Liver (tissue), 9 donors: ENCODE measurements around the gene FAM193A. TPM values are rescaled to one million over a fixed set of nuclear protein-coding genes. Genes with fewer than 3 reads are reported as not detected.
A peak's percentile ranks its signal among the peaks of the same experiment; 100 is the strongest.

Experiments used
- DNase-seq: peaks from one replicate; pipeline ENCODE4 v3.0.0-alpha.2; 2017; ENCODE audit warnings: low spot score
- H3K27ac ChIP-seq, 2 donors: one replicate each; pipeline ENCODE4 v1.7.0; 2013; ENCODE audit warnings: inconsistent platforms in 2 of 2, low read length in 2 of 2, control low read depth in 1 of 2, low read depth in 1 of 2, mild to moderate bottlenecking in 1 of 2
- H3K27me3 ChIP-seq, 4 donors: one replicate each; pipeline versions ENCODE4 v1.6.1 to v1.7.0; 2013; ENCODE audit warnings: low read length in 3 of 4, inconsistent platforms in 1 of 4, mild to moderate bottlenecking in 1 of 4, moderate library complexity in 1 of 4; ENCODE audit not compliant: control insufficient read depth in 4 of 4, insufficient read depth in 4 of 4
- H3K36me3 ChIP-seq, 4 donors: one replicate each; pipeline versions ENCODE4 v1.6.1 to v1.7.0; 2013; ENCODE audit warnings: low read length in 3 of 4, mild to moderate bottlenecking in 3 of 4, low read depth in 1 of 4, moderate library complexity in 1 of 4; ENCODE audit not compliant: control insufficient read depth in 4 of 4, insufficient read depth in 3 of 4
- H3K4me1 ChIP-seq, 4 donors: one replicate each; pipeline versions ENCODE4 v1.6.1 to v1.7.0; 2013; ENCODE audit warnings: low read length in 3 of 4, mild to moderate bottlenecking in 3 of 4, moderate library complexity in 1 of 4; ENCODE audit not compliant: control insufficient read depth in 4 of 4, insufficient read depth in 4 of 4
- H3K4me3 ChIP-seq, 3 donors: one replicate each; pipeline versions ENCODE4 v1.6.1 to v1.7.0; 2013; ENCODE audit warnings: low read length in 3 of 3, control low read depth in 1 of 3, low read depth in 1 of 3, mild to moderate bottlenecking in 1 of 3
- H3K9ac ChIP-seq, 2 donors: one replicate each; pipeline ENCODE4 v1.7.0; 2013; ENCODE audit warnings: low read length in 2 of 2, mild to moderate bottlenecking in 2 of 2, moderate library complexity in 2 of 2, control low read depth in 1 of 2, low read depth in 1 of 2
- H3K9me3 ChIP-seq, 4 donors: one replicate each; pipeline versions ENCODE4 v1.6.1 to v1.7.0; 2013; ENCODE audit warnings: low read length in 3 of 4; ENCODE audit not compliant: control insufficient read depth in 4 of 4
- ATF3 ChIP-seq: IDR thresholded peaks from 2 replicates; pipeline ENCODE4 v1.6.1; 2016; ENCODE audit warnings: antibody characterized with exemption
- CTCF ChIP-seq: fragments of 150-350 bp; IDR thresholded peaks from 2 replicates; pipeline ENCODE4 v1.5.1; 2017; ENCODE audit warnings: improper control_type of control experiment, low read depth, low read length; ENCODE audit not compliant: missing input control
- EGR1 ChIP-seq, 2 donors: IDR thresholded peaks; 2 replicates each; pipeline ENCODE4 v1.6.1; 2016 to 2018; ENCODE audit warnings: antibody characterized with exemption in 2 of 2, low read depth in 2 of 2
- FOXA1 ChIP-seq: IDR thresholded peaks from 2 replicates; pipeline ENCODE4 v1.6.1; 2016; ENCODE audit warnings: antibody characterized with exemption
- FOXA2 ChIP-seq: IDR thresholded peaks from 2 replicates; pipeline ENCODE4 v1.6.1; 2016; ENCODE audit warnings: antibody characterized with exemption
- GABPA ChIP-seq, 2 donors: IDR thresholded peaks in 1 of 2; conservative IDR thresholded peaks in 1 of 2; 2 replicates each; pipeline ENCODE4 v1.6.1; 2016; ENCODE audit warnings: antibody characterized with exemption in 2 of 2, mild to moderate bottlenecking in 1 of 2, moderate library complexity in 1 of 2
- HNF4A ChIP-seq, 2 donors: conservative IDR thresholded peaks; 2 replicates each; pipeline ENCODE4 v1.6.1; 2016; ENCODE audit warnings: antibody characterized with exemption in 2 of 2, mild to moderate bottlenecking in 2 of 2
- HNF4G ChIP-seq: IDR thresholded peaks from 2 replicates; pipeline ENCODE4 v1.6.1; 2016; ENCODE audit warnings: antibody characterized with exemption
- JUND ChIP-seq, 2 donors: IDR thresholded peaks; 2 replicates each; pipeline ENCODE4 v1.6.1; 2016; ENCODE audit warnings: antibody characterized with exemption in 2 of 2
- NR2F2 ChIP-seq: IDR thresholded peaks from 2 replicates; pipeline ENCODE4 v1.6.1; 2016; ENCODE audit warnings: antibody characterized with exemption
- RAD21 ChIP-seq, 2 donors: IDR thresholded peaks; 2 replicates each; pipeline ENCODE4 v1.6.1; 2016; ENCODE audit warnings: antibody characterized with exemption in 2 of 2, mild to moderate bottlenecking in 2 of 2
- RXRA ChIP-seq, 2 donors: IDR thresholded peaks; 2 replicates each; pipeline ENCODE4 v1.6.1; 2017 to 2018; ENCODE audit warnings: antibody characterized with exemption in 2 of 2, mild to moderate bottlenecking in 1 of 2
- SP1 ChIP-seq: IDR thresholded peaks from 2 replicates; pipeline ENCODE4 v1.6.1; 2018; ENCODE audit warnings: antibody characterized with exemption, mild to moderate bottlenecking
- TAF1 ChIP-seq: conservative IDR thresholded peaks from 2 replicates; pipeline ENCODE4 v1.6.1; 2016; ENCODE audit warnings: antibody characterized with exemption, mild to moderate bottlenecking
- YY1 ChIP-seq: IDR thresholded peaks from 2 replicates; pipeline ENCODE4 v1.6.1; 2016; ENCODE audit warnings: antibody characterized with exemption, mild to moderate bottlenecking
- WGBS: extraction: QIAGEN DNeasy Blood & Tissue Kit; methylation state at CpG from one replicate; pipeline ENCODE4 v1.1.7; 2013; 5-methylcytosine and 5-hydroxymethylcytosine counted together
- polyA plus RNA-seq, 2 donors: library from polyadenylated mRNA; stranded (reverse) in 1 of 2; unstranded in 1 of 2; fragments of 200-250 nt in 1 of 2; fragments of >200 nt in 1 of 2; fragmentation: Nextera tagmentation in 1 of 2; extraction: Ambion mirVana in 1 of 2; gene quantifications; one replicate each; pipeline versions ENCODE4 v1.2.1 to v1.2.3, GENCODE V29; 2013 to 2015
- total RNA-seq, 2 donors: library from RNA; depleted of rRNA; stranded (reverse); fragments of >200 nt; gene quantifications; one replicate each; pipeline ENCODE4 v1.2.3, GENCODE V29; 2014
- TF ChIP-seq, protein P1 (sequence below): IDR thresholded peaks from 2 replicates; pipeline ENCODE4 v1.6.1; 2016; ENCODE audit warnings: antibody characterized with exemption
- TF ChIP-seq, protein P2 (sequence below): IDR thresholded peaks from 2 replicates; pipeline ENCODE4 v1.6.1; 2016; ENCODE audit warnings: antibody characterized with exemption, mild to moderate bottlenecking
- TF ChIP-seq, protein P3 (sequence below): IDR thresholded peaks from 2 replicates; pipeline ENCODE4 v1.6.1; 2016; ENCODE audit warnings: antibody characterized with exemption
- donor health status: healthy.
- donor health status: healthy.
- donor health status: healthy.
- donor health status: healthy.
- donor health status: healthy.

Gene FAM193A
- total and polyA plus RNA-seq, 4 donors, result 3.9 to 10.2 (median 7.0) TPM

DNA sequence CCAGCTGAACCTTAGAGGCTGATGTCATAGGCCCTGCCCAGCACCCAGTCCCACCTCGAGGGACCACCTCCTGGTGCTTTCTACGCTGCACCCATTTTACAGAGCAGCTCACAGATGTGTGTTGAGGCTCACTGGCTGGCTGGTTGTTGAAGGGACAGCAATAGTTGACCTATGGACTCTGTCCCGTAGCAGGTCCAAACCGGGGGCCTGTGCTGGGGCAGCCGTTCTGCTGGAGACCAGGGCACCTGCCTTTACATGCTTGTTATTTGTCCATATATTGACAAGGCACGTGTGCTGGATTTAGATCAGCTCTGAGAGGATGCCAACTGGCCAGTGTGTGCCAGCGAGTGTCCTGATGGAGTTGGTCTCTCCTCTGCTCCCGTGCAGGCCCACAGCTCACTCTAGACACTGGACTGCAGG is 161.6 kb downstream of the FAM193A start:
- peaks cover 5 to 15% (median 10%) of the 10 kb centered on the region in 4 donors for H3K4me1 ChIP-seq
- no peaks in the 10 kb centered on the region for H3K27me3 ChIP-seq
- no peak overlapping the region for H3K4me3 ChIP-seq
- DNase-seq, result no peak
- WGBS, result 47% methylated on average over 8 of the region's 8 CpGs
- H3K9ac ChIP-seq, result no peak overlapping the region
- no peaks in the 10 kb centered on the region for H3K9me3 ChIP-seq
- no peak overlapping the region for H3K27ac ChIP-seq
- H3K36me3 ChIP-seq, result peaks cover 9 to 65% (median 48%) of the 10 kb centered on the region in 4 donors
- TF ChIP-seq RXRA (IDR thresholded peaks at IDR 0.05) (peak; percentile 81 to 84), NR2F2 (peak; percentile 77), RAD21 (IDR thresholded peaks at IDR 0.05) (peak; percentile 23 to 54), YY1 (peak; percentile 36), HNF4A (conservative IDR thresholded peaks at IDR 0.05) (peak; percentile 97 to 99), HNF4G (peak; percentile 97), GABPA (IDR thresholded peaks at IDR 0.05 in 1 of 2, conservative IDR thresholded peaks at IDR 0.05 in 1 of 2) (no peak), FOXA1 (peak; percentile 21), ATF3 (peak; percentile 64), EGR1 (IDR thresholded peaks at IDR 0.05; ENCODE audit: low read depth in 2 of 2) (peak in 1 of 2 donors; percentile 25), CTCF (no peak), FOXA2 (peak; percentile 29), SP1 (peak; percentile 97), TAF1 (peak; percentile 29), JUND (IDR thresholded peaks at IDR 0.05) (peak in 1 of 2 donors; percentile 27)
- TF ChIP-seq, protein P1, sequence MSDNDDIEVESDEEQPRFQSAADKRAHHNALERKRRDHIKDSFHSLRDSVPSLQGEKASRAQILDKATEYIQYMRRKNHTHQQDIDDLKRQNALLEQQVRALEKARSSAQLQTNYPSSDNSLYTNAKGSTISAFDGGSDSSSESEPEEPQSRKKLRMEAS, result peak; percentile 78
- TF ChIP-seq, protein P2, sequence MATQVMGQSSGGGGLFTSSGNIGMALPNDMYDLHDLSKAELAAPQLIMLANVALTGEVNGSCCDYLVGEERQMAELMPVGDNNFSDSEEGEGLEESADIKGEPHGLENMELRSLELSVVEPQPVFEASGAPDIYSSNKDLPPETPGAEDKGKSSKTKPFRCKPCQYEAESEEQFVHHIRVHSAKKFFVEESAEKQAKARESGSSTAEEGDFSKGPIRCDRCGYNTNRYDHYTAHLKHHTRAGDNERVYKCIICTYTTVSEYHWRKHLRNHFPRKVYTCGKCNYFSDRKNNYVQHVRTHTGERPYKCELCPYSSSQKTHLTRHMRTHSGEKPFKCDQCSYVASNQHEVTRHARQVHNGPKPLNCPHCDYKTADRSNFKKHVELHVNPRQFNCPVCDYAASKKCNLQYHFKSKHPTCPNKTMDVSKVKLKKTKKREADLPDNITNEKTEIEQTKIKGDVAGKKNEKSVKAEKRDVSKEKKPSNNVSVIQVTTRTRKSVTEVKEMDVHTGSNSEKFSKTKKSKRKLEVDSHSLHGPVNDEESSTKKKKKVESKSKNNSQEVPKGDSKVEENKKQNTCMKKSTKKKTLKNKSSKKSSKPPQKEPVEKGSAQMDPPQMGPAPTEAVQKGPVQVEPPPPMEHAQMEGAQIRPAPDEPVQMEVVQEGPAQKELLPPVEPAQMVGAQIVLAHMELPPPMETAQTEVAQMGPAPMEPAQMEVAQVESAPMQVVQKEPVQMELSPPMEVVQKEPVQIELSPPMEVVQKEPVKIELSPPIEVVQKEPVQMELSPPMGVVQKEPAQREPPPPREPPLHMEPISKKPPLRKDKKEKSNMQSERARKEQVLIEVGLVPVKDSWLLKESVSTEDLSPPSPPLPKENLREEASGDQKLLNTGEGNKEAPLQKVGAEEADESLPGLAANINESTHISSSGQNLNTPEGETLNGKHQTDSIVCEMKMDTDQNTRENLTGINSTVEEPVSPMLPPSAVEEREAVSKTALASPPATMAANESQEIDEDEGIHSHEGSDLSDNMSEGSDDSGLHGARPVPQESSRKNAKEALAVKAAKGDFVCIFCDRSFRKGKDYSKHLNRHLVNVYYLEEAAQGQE, result no peak
- TF ChIP-seq, protein P3, sequence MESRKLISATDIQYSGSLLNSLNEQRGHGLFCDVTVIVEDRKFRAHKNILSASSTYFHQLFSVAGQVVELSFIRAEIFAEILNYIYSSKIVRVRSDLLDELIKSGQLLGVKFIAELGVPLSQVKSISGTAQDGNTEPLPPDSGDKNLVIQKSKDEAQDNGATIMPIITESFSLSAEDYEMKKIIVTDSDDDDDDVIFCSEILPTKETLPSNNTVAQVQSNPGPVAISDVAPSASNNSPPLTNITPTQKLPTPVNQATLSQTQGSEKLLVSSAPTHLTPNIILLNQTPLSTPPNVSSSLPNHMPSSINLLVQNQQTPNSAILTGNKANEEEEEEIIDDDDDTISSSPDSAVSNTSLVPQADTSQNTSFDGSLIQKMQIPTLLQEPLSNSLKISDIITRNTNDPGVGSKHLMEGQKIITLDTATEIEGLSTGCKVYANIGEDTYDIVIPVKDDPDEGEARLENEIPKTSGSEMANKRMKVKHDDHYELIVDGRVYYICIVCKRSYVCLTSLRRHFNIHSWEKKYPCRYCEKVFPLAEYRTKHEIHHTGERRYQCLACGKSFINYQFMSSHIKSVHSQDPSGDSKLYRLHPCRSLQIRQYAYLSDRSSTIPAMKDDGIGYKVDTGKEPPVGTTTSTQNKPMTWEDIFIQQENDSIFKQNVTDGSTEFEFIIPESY, result no peak
